ENCODE results near the gene NEB.
"Not testable (repeated sequence)": the region's sequence is repeated elsewhere in the genome, so short reads cannot be mapped to it uniquely, and the experiment has no call there.

Gene NEB

DNA sequence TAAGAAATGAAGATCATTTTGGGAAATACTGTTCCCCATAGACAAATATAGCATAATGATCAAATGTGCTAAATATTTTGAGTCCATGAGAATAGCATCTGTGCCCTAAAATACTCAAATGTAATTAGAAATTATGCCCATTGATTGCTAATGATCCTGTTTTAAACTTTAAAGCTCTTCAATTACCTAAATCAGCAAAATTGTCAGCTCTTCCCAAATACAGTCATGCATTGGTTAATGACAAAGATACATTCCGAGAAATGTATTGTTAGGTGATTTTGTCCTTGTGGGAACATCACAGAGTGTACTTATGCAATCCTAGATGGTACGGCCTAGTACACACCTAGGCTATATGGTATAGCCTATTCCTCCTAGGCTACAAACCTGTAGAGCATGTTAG, 89.7 kb downstream of the NEB start:
- DNase-seq, result no peak

- DNase-seq, result not testable (repeated sequence)
These were observed 92.4 kb downstream of the NEB start for GRCh38 chr2:151641895-151642294.

- no peak for DNase-seq
These were observed 94.2 kb downstream of the NEB start for GRCh38 chr2:151640087-151640486.

- DNase-seq, result no peak
These were observed 95.3 kb downstream of the NEB start for GRCh38 chr2:151638990-151639389.

- no peak for DNase-seq
These were observed 95.9 kb downstream of the NEB start for GRCh38 chr2:151638191-151638933.

- DNase-seq, result no peak
These were observed 97.0 kb downstream of the NEB start for GRCh38 chr2:151637271-151637781.

- DNase-seq, result no peak
These were observed 99.4 kb downstream of the NEB start for GRCh38 chr2:151634736-151635467.

- DNase-seq, result no peak
These were observed 101.2 kb downstream of the NEB start for GRCh38 chr2:151632993-151633565.

- no peak for DNase-seq
These were observed 103.9 kb downstream of the NEB start for GRCh38 chr2:151630372-151630771.

GRCh38 chr2:151627353-151627752, 106.9 kb downstream of the NEB start:
- no peak for DNase-seq

DNA sequence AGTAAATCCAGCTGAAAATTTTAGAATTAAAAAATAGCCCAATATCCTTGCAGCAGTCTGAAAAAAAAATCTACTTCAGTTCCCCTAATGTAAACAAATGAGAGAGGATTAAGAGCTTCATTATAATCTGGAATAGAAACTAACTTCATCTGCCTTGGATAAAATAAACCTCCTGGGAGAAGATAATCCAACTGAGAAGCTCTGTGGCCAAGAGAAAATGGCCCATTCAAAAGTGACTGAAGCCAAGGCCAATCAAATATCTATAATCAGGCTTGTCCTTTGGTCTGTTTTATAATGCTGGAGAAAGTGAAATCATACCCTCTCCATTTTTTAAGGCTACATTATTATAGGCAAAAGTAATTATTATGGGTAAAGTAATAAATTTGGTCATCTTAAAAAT, 110.0 kb downstream of the NEB start:
- no peak for DNase-seq

DNA sequence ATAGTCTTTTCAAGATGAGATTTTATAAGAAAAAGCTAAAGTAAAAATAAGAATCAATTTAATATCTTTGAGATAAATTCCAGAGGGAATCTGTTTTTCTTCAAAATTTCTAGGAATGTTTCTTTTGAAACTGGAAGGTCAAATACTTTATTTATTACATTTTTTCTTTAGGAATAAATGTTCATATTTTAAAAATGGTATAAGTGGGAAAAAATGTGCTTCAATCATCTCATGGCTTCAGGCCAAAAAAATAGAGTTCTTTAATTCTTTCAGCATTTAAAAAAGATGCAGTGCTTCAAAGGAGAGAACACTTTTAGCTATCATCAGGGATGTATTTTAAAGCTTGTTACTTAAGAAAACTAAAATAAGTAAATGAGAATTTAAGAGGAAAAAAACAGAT, 110.6 kb downstream of the NEB start:
- no peak for DNase-seq

- no peak for DNase-seq
These were observed 113.5 kb downstream of the NEB start for GRCh38 chr2:151620761-151621160.

DNA sequence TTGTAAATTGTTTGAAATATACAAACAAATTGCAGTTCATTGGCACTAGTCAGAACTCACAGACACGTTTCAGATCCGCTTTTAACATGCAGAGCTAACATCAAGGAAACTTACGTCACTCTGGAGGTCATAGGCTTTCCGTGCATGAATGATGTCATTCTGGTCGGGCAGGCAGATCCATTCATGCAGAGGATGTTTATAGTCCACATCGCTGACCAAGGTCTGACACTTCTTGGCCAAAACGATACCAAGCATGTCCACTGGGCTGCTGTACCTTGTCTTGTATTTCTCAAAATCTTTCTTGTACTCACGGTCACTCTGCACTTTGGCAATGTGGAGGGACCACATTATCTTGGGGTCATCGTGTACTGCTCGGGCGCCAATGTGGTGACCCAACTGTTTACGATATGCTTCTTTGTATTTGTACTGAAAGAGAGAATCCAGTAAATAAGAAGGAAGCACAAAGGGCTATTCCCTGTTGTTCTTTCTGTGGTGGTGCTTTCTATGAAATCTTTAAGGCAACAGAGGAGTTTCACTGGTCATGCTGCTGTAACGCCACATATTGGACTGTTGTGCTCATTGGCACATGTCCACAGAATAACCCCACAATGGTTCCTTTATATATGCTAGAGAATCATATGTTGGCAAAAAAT, 114.8 kb downstream of the NEB start:
- no peak for DNase-seq

GRCh38 chr2:151616760-151617339, 117.4 kb downstream of the NEB start:
- DNase-seq, result no peak

DNA sequence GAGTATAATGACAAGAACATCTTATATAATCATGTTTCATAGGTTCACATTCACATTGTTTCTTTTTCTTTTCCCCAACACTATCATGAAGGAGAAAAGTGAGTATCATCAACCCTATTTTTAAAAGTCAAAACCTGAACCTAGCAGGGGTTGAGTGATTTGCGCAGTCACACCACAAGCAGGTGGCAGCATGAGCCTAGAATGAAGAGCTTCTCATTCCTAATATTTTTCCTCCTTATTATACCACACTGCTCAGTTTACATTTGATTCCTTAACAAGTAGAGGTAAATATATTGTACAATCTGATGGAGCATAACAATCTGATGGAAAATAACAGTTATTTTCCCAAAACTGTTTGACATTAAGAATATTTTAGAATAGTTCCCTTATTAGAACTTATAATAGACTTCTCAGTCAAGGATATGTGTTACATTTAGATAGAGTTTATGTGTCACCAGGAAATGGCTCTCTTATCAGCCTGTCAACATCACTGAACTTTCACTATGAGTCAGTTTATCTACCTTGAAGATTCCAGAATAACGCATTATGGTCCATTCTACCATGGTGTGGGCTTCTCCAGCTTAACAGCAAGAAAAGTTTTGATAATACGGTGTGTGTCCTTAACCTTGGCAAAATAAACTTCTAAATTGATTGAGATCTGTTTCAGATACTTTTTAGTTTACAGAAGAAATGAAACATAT, 119.5 kb downstream of the NEB start:
- DNase-seq, result no peak

GRCh38 chr2:151614159-151614558, 120.1 kb downstream of the NEB start:
- no peak for DNase-seq

DNA sequence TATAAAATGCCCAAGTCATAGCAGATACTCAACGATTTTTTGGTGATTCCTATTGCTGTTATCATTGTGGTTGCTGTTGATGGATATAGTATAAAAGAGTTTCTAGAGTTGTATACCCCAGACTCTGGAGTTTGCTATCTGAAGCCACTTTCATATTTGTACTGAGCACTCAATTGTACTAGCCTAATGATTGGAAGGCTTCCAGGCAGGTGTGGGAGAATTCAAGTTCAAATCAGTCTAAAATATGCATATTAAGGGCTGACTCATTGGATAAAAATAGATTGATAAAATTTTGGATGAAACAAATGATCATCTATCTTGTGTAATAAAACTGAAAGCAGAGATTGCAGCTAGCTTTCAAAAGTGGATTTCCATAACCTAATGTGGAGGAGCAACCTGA, 122.9 kb downstream of the NEB start:
- DNase-seq, result no peak

DNA sequence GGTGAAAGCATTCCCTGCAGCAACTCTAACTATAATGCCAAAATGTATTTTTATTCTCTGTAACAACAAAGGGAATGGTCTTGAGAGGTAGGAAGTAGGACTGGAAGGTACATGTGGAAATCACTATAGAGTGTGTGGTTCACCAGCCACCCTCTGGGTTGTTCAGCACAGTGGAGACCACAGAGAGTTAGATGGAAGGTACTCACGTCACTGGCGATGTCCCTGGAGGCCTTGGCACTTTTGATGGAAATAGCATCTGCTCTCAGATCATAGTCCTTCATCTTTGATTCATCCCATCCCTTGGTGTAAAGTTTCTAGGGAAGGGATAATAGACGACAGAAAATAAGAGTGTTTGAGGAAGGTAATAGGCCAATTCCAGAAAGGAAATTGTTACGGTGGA, 124.0 kb downstream of the NEB start:
- DNase-seq, result no peak

DNA sequence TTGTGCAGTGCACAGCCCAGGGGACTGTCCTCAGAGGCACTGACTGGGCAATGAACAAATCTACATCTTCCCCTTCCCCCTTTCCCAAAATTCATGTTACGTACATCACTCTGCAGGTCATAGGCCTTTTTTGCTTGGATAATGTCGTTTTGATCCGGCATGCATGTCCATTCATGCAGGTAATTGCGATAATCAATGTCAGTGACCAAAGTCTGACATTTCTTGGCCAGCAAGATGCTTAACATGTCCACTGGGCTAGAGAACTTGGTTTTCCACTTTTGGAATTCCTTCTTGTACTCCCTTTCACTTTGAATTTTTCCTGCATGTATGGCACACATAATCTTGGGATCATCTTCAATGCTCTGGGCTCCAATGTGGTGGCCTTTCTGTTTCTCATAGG, 124.6 kb downstream of the NEB start:
- no peak for DNase-seq

DNA sequence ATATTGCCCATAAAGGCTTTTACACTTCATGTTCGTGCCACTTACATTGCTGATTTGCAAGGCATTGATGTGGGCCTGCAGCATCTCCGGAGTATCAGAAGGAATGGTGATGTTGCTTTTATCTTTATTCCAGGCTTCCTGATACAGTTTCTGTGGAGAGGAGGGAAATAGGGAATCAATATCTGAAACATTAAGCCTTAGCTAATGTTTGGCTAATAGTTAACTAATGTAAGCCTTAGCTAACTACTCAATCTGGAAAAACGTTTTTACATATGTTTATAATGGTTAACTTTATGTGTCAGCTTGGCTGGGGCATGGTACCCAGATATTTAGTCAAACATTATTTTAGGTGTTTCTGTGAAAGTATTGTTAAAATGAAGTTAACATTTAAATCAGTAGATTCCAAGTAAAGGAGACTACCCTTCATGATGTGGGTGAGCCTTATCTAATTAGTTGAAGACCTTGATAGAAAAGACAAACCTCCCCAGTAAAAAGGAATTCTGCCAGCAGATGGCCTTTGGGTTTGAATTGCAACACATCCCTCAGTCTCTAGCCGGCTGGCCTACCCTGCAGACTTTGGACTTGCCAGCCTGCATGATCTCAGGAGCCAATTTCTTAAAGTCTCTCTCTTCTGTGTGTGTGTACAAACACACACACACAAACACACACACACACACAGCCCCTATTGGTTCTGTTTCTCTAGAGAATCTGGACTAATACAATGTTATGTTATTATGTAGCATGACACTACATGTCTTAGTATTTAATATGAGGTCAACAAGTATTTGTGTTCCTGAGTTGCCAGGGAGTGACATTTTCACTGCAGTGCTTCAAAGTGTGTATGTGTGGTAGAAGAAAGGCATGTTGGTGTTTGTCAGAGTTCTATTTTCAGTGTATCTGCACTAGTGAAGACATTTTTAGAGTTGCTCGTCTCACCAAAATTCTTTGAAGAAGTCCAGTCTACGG, 126.5 kb downstream of the NEB start:
- not testable (repeated sequence) for DNase-seq
